ENCODE results near the gene ZDHHC9.
A peak's percentile ranks its signal among the peaks of the same experiment; 100 is the strongest.

The ZDHHC9 gene

DNA sequence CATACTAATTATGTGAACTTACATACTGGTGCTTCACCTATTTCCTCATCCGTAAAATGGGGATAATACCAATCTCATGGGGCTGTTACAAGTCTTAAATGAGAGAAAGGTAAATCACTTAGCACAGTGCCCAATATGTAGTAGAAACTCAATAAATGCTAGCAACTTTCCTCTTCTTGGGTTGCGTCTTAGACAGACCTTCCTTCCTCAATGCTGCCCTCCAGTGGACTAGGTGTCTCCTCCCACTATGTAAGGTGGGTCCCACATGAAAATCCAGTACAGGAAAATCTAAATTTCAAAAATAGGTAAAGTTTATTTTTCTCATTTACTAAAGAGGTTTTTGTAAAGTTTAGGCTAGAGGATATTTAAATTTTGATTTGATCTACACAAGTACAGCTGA, 20.6 kb downstream of the ZDHHC9 start:
- DNase-seq (ENCODE audit: low read depth in 2 of 2), result peak in 1 of 2 donors; percentile 13

DNA sequence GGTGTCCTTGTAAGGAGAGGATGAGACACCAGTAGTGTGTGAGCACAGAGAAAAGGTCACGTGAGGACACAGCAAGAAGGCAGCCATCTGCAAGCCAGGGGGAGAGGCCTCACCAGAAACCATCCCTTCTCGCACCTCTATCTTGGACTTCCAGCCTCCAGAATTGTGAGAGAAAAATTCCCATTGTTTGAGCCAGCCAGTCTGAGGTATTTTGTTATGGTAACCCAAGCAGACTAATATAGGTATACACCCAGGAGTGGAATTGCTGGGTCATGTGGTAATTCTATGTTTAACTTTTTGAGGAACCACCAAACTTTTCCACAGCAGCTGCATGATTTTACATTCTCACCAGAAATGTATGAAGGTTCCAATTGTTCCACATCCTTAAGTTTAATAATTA, 25.6 kb downstream of the ZDHHC9 start:
- DNase-seq (ENCODE audit: low read depth in 2 of 2), result no peak

DNA sequence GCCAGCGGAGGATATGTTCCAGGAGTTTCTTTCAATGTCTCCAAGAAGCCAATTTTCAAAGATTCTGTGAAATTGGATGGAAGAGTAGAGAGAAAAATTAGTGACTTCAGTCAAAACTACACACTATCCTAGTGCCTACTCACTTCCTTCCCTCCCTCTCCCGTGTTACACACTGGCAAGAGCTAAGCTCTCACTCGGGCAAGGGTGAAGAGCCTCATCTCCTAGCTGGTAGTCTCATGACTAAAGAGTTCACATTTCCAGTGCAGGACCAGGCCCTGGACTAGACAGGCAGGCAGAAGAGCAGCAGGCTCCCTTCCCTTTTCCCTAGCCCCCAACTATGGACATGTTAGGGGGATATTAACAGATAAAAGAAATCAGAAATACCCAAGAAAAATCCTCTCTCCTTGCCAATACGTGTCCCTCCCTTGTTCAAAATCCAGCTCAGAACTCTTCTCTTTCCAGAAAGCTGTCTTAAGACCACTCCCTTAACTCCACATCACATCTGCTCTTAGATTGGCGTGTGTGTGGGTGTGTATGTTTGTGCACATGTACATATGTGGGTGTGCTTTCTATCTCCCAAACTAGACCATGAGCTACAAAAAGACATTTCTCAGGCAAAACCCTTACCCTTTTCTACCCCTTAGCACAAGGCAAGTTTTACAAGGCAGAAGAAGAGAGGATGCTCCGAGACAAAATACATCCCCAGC, 29.9 kb downstream of the ZDHHC9 start:
- DNase-seq (ENCODE audit: low read depth in 2 of 2), result no peak

DNA sequence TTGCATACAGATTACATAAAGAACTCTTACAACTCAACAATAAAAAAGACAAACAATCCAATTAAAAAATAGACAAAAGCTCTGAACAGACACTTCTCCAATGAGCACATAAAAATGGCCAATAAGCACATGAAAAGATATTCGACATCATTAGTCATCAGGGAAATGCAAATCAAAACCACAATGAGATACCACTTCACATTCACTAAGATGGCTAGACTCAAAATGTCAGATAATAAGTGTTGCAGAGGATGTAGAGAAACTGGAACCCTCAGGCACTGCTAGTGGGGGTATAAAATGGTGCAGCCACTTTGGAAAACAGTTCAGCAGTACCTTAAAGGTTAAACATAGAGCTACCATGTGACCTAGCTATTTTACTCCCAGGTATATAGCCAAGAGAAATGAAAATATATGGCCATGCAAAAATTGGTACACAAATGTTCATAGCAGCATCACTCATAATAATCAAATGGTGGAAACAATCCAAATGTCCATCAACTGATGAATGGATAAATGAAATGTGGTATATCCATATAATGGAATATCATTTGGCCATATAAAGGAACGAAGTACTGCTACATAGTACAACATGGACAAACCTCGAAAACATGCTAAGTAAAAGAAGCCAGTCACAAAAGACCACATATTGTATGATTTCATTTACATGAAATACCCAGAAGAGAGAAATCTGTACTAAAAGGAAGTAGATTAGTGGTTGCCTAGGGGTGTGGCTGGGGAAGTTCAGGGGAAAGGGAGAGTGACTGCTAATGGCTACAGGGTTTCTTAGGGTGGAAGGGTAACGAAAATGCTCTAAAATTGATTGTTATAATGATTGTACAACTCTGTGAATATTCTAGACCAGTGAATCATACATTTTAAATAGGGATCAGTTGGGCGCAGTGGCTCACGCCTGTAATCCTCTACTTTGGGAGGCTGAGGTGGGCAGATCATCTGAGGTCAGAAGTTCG, 34.6 kb downstream of the ZDHHC9 start:
- DNase-seq (ENCODE audit: low read depth in 2 of 2), result no peak

- no peak for DNase-seq (ENCODE audit: low read depth in 2 of 2)
Measured at GRCh38 chrX:129808158-129808828, 35.4 kb downstream of the ZDHHC9 start.

- no peak for DNase-seq (ENCODE audit: low read depth in 2 of 2)
Measured at GRCh38 chrX:129804806-129805205, 38.9 kb downstream of the ZDHHC9 start.

- DNase-seq (ENCODE audit: low read depth in 2 of 2), result no peak
Measured at GRCh38 chrX:129802863-129803262, 40.8 kb downstream of the ZDHHC9 start.

DNA sequence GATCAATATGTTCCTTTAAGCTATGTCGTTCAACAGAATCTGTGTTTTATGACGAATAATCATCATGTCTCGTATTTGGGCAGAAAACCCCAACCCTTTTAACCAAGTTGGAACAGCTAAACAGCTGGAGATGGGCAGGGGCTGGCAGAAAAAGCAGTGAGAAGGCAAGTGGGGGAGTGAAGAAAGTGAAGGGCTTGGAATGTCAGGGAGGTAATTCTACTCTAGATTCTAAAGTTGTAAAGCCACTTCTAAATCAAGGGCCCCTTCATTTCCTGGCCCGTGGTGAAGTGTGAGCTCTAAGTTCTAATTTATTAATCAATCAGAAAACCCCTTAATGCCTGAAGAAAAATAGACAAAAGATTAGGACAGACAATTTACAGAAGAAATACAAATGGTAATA, 43.5 kb downstream of the ZDHHC9 start:
- DNase-seq (ENCODE audit: low read depth in 2 of 2), result no peak

GRCh38 chrX:129798888-129799287, 44.8 kb downstream of the ZDHHC9 start:
- DNase-seq (ENCODE audit: low read depth in 2 of 2), result no peak

DNA sequence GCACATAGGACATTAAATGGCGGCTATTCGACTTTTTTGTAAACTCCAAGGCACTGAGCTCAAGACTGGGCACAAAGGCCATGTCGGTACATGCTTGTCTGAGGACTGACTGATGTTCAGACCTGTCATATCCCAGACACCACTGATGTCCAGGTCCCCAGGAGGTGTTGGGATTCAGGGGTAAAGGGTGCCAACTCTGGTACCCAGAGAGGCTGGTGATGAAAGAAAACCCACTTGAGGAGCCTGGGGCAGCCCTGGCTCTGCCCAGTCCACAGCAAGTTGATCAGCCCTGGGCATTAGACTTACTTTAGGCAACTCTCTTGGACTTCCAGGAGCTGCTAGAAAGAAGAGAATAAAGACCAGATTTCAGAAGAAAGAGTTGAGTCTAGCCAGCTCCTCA, 45.2 kb downstream of the ZDHHC9 start:
- DNase-seq (ENCODE audit: low read depth in 2 of 2), result no peak

GRCh38 chrX:129797251-129797906, 46.3 kb downstream of the ZDHHC9 start:
- no peak for DNase-seq (ENCODE audit: low read depth in 2 of 2)

GRCh38 chrX:129795584-129795983, 48.1 kb downstream of the ZDHHC9 start:
- DNase-seq (ENCODE audit: low read depth in 2 of 2), result no peak

- no peak for DNase-seq (ENCODE audit: low read depth in 2 of 2)
Measured at GRCh38 chrX:129793604-129794191, 50.0 kb downstream of the ZDHHC9 start.

DNA sequence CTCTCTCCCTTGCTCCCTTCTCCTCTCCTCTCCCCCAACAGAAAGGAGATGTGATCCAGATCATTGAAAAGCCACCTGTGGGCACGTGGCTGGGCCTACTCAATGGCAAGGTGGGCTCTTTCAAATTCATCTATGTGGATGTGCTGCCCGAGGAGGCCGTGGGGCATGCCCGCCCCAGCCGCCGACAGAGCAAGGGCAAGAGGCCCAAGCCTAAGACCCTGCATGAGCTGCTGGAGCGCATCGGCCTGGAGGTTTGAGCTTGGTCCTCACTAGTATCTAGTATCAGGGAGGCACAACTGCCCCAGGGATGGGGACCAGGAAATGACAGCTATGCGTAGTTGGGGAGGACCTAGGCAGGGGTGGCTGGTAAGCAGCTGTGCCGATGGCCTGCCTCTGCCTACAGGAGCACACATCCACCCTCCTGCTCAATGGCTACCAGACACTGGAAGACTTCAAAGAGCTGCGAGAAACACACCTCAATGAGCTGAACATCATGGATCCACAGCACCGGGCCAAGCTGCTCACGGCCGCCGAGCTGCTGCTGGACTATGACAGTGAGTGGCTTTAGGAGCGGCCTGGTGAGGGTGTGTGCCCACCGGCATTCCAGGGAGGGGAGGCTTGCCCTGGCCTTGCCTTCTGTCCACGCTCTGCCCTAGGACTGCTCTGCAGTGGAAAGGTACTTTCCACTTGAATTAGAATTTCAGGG, 50.9 kb downstream of the ZDHHC9 start:
- DNase-seq (ENCODE audit: low read depth in 2 of 2), result no peak

DNA sequence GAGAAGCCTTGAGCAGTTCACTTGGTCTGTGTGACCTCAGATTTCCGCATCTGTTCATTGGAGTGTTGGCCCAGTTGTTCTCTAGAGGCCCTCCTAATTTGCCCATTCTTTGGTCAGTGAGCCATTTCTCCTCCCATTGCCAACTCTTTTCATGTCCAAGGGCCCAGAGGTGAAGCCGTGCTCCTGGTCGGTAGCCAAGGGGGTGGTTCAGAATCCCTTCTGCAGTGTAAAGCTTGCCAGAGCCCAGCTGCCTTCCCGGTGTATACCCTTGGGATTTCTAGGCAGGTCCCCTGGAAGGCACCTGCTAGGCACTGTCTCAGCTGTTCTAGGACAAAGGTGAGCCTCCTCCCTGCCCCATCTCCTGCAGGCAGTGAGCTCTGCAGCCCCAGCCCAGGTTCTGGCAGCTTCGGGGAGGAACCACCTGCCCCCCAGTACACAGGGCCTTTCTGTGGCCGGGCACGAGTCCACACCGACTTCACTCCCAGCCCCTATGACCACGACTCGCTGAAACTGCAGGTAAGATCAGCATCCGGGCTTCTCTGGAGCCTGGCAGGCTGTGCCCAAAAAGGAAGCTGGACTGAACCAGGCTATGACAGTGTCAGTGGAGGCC, 51.6 kb downstream of the ZDHHC9 start:
- no peak for DNase-seq (ENCODE audit: low read depth in 2 of 2)

DNA sequence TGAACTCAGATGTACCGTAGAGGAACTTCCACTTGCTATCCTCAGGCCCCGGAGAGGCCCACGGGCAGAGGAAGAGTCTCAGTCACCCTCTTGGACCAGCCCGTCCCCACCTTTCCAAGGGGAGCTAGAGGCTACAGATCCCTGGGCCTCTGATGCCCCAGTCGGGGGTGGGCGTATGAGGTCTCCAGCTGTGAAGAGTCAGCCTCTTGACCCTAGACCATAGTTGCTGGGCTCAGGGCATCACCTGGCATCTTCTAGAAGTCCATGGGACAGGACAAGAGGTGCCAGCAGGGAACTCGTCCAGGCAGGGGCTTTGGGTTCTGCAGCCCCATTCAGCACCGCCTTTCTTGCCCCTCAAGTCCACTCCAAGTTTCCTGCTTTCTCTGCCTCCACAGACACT, 52.4 kb downstream of the ZDHHC9 start:
- no peak for DNase-seq (ENCODE audit: low read depth in 2 of 2)

- no peak for DNase-seq (ENCODE audit: low read depth in 2 of 2)
Measured at GRCh38 chrX:129790808-129791207, 52.9 kb downstream of the ZDHHC9 start.

DNA sequence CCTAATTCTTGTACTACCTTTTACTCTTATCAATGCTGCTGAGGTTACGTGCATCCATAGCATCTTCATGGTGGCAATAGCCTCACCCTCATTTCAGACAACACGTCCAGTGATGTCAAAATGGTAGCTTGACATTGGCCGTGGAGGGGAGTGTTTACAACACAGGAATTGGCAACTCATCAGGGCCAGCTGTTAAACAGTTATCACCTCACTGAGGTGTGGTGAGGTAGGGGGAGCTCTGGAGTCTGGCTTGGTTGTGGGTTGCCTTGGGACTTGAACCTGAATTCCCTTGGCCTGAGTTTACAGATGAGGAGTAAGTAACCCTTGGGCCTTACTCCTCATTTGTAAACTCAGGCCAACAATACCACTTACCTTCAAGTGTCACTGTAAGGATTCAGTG, 53.5 kb downstream of the ZDHHC9 start:
- DNase-seq (ENCODE audit: low read depth in 2 of 2), result no peak

- no peak for DNase-seq (ENCODE audit: low read depth in 2 of 2)
Measured at GRCh38 chrX:129788527-129788926, 55.2 kb downstream of the ZDHHC9 start.

- no peak for DNase-seq (ENCODE audit: low read depth in 2 of 2)
Measured at GRCh38 chrX:129787336-129788055, 56.2 kb downstream of the ZDHHC9 start.
